DND-41 (cell line): ENCODE results near the gene PIK3C2B.

Source experiments
- ATAC-seq: fragments of 200-7000 bp; cut with Tn5 transposase; 3 replicates; pipeline ENCODE4 v1.9.1; 2021; ENCODE audit warnings: low read depth; ENCODE audit not compliant: insufficient read depth
- DNase-seq: peaks from one replicate; pipeline ENCODE4 v3.0.0-alpha.2; 2020
- H2AFZ ChIP-seq: 2 replicates; pipeline ENCODE4 v1.6.0; 2012; ENCODE audit warnings: low read depth, low read length
- H3K27ac ChIP-seq: 2 replicates; pipeline ENCODE4 v1.5.1; 2012; ENCODE audit warnings: low read length, inconsistent platforms
- H3K27me3 ChIP-seq: fragments of 200-600 bp; sonication (generic); 2 replicates; pipeline ENCODE4 v1.6.0; 2012; ENCODE audit warnings: low read length, mild to moderate bottlenecking, inconsistent platforms; ENCODE audit not compliant: insufficient read depth, poor library complexity
- H3K36me3 ChIP-seq: 2 replicates; pipeline ENCODE4 v1.5.1; 2012; ENCODE audit warnings: low read length, inconsistent platforms; ENCODE audit not compliant: insufficient read depth
- H3K4me1 ChIP-seq: 2 replicates; pipeline ENCODE4 v1.5.1; 2012; ENCODE audit warnings: mild to moderate bottlenecking, low read length; ENCODE audit not compliant: insufficient read depth
- H3K4me2 ChIP-seq: 2 replicates; pipeline ENCODE4 v1.6.0; 2012; ENCODE audit warnings: mild to moderate bottlenecking, moderate library complexity, low read length, inconsistent platforms; ENCODE audit not compliant: insufficient read depth
- H3K4me3 ChIP-seq, 2 experiments: fragments of 200-600 bp in 1 of 2; shearing (Covaris generic) in 1 of 2; 2 replicates each; pipeline ENCODE4 v1.5.1; 2012 to 2016; ENCODE audit warnings: inconsistent platforms in 2 of 2, low read length in 2 of 2, mild to moderate bottlenecking in 2 of 2, low read depth in 1 of 2, moderate library complexity in 1 of 2
- H3K79me2 ChIP-seq: 2 replicates; pipeline ENCODE4 v1.6.0; 2012; ENCODE audit warnings: low read length, inconsistent platforms; ENCODE audit not compliant: insufficient read depth
- H3K9ac ChIP-seq: 2 replicates; pipeline ENCODE4 v1.6.0; 2012; ENCODE audit warnings: low read depth, mild to moderate bottlenecking, inconsistent platforms, low read length, moderate library complexity
- H3K9me3 ChIP-seq: 2 replicates; pipeline ENCODE4 v1.5.1; 2012; ENCODE audit warnings: low read length, moderate library complexity, mild to moderate bottlenecking, inconsistent platforms; ENCODE audit not compliant: insufficient read depth, severe bottlenecking
- H4K20me1 ChIP-seq: 2 replicates; pipeline ENCODE4 v1.6.0; 2012; ENCODE audit warnings: low read length; ENCODE audit not compliant: insufficient read depth
- EZH2 ChIP-seq: IDR thresholded peaks from 3 replicates; pipeline ENCODE4 v1.6.1; 2012; ENCODE audit warnings: borderline replicate concordance, low read depth, mild to moderate bottlenecking, moderate library complexity, low read length, inconsistent platforms; ENCODE audit not compliant: severe bottlenecking
- TF ChIP-seq, protein P1 (sequence below): IDR thresholded peaks from 2 replicates; pipeline ENCODE4 v1.5.1; 2012; ENCODE audit warnings: borderline replicate concordance, low read length, moderate library complexity, mild to moderate bottlenecking; ENCODE audit not compliant: poor library complexity, severe bottlenecking; ENCODE audit errors: extremely low read depth

Gene PIK3C2B

GRCh38 chr1:204445860-204446412 is 48.7 kb downstream of the PIK3C2B start:
- Histone ChIP-seq H3K4me1 (no peaks in the 10 kb centered on the region), H3K27ac (no peak overlapping the region), H2AFZ (no peak overlapping the region), H3K36me3 (peaks cover 83% of the 10 kb centered on the region), H3K4me3 (no peak overlapping the region), H3K27me3 (no peaks in the 10 kb centered on the region), H3K79me2 (no peaks in the 10 kb centered on the region), H3K4me2 (no peak overlapping the region), H3K9ac (no peak overlapping the region), H4K20me1 (no peaks in the 10 kb centered on the region), H3K9me3 (no peaks in the 10 kb centered on the region)
- TF ChIP-seq EZH2: no peak
- TF ChIP-seq, protein P1, sequence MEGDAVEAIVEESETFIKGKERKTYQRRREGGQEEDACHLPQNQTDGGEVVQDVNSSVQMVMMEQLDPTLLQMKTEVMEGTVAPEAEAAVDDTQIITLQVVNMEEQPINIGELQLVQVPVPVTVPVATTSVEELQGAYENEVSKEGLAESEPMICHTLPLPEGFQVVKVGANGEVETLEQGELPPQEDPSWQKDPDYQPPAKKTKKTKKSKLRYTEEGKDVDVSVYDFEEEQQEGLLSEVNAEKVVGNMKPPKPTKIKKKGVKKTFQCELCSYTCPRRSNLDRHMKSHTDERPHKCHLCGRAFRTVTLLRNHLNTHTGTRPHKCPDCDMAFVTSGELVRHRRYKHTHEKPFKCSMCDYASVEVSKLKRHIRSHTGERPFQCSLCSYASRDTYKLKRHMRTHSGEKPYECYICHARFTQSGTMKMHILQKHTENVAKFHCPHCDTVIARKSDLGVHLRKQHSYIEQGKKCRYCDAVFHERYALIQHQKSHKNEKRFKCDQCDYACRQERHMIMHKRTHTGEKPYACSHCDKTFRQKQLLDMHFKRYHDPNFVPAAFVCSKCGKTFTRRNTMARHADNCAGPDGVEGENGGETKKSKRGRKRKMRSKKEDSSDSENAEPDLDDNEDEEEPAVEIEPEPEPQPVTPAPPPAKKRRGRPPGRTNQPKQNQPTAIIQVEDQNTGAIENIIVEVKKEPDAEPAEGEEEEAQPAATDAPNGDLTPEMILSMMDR: peak; percentile 62
- DNase-seq: peak; percentile 57
- ATAC-seq: 0 out of 3 replicates have a peak, but pooled peaks have one; percentile 2
